HG02981 (cell line): ENCODE data around the gene OR1J4.
"Not testable (repeated sequence)": the region's sequence is repeated elsewhere in the genome, so short reads cannot be mapped to it uniquely, and the experiment has no call there.

Experiments used
- ATAC-seq: cut with Tn5 transposase; IDR thresholded peaks from one replicate; pipeline ENCODE4 v1.9.1; 2021; ENCODE audit warnings: mild to moderate bottlenecking, moderate library complexity; ENCODE audit not compliant: unreplicated experiment

The OR1J4 gene, protein sequence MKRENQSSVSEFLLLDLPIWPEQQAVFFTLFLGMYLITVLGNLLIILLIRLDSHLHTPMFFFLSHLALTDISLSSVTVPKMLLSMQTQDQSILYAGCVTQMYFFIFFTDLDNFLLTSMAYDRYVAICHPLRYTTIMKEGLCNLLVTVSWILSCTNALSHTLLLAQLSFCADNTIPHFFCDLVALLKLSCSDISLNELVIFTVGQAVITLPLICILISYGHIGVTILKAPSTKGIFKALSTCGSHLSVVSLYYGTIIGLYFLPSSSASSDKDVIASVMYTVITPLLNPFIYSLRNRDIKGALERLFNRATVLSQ

DNA sequence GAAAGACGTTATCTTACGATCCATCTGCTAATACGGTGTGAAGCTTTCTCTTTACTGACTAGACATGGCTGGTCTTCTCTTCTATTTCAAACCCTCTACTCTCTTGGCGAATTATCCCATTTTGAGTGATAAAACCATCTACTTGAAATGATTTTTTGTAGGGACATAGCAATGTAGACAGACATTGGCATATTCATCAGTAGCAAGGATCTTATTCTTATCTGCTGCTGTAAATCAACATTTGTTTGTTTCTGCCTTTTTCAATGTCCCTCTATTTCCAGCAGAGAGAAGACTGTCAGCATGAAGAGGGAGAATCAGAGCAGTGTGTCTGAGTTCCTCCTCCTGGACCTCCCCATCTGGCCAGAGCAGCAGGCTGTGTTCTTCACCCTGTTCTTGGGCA is at the start of gene OR1J4:
Gene OR1J4 (plus strand): TSS at position 301 of the 400 bp plus-strand sequence. CDS start 0 bp downstream, at position 301.
- ATAC-seq = no peak

DNA sequence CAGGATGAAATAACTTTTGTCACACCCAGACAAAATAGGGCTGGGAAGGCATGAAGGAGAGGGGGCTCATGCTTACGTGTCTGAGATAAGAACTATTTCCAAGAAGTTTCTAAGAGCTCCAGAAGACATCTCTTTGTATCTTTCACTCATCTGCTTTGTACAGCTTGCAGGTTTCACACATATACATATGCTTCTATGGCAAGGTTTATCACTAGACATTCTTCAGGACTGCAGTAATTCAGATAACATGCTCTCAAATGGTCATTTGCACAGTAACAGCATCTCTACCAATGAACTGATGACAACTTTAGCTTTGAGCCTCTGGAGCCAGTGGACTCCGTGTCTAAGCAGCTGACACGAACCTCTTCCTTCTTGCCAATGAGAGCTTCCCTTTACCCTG is 44.4 kb upstream of the OR1J4 start:
- ATAC-seq = no peak

DNA sequence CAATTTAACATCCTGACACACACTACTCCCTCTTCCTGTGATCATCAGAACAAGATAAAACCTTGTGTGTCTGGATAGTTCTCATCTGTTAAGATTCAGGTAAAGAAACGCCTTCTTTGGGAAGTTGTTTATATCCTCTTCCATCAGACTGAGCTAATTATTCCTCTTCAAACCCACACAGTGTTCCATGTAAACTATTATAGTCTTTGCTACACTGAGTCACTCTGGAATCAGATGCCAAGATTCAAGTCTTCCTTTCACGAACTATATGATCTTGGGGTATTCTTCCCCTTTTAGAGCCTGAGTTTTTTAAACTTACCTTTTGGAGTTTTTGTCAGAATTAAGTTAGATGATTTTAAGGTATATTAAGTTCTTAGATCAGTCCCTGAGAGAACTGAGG is 43.2 kb upstream of the OR1J4 start:
- ATAC-seq = no peak

DNA sequence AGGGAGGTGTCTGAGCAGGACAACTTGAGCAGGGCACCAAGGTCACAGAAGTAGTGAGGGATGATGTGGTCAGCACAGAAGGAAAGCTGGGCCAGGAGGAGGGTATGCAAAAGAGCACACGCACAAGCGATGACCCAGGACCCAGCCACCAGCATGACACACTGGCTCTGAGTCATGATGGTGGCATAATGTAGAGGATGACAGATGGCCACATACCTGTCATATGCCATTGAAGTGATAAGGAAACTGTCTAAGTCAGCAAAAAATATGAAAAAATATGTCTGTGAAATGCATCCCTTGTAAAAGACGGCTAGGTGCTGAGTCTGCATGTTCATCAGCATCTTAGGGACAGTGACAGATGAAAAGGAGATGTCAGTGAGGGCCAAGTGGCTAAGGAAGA is 41.6 kb upstream of the OR1J4 start:
- ATAC-seq = no peak

DNA sequence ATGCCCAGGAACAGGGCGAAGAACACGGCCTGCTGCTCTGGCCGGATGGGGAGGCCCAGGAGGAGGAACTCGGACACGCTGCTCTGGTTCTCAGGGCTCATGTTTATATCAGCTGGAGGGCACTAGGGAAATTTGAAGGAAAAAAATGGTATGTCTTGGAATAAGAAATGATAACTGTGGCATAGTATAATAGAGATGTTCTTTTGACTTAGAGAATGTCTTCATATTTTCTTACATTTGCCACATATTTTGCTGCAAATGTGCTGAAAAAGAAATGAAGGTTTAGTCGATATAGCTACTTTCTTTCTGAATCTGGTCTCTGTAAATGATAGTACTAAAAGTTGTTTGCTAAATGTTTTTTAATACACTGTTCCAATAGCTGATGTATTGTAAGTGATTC is 41.1 kb upstream of the OR1J4 start, which contains the start of gene OR1J1:
Gene OR1J1 (minus strand): TSS at position 101 of the 400 bp plus-strand sequence. CDS start 0 bp downstream, at position 101.
- ATAC-seq = no peak

DNA sequence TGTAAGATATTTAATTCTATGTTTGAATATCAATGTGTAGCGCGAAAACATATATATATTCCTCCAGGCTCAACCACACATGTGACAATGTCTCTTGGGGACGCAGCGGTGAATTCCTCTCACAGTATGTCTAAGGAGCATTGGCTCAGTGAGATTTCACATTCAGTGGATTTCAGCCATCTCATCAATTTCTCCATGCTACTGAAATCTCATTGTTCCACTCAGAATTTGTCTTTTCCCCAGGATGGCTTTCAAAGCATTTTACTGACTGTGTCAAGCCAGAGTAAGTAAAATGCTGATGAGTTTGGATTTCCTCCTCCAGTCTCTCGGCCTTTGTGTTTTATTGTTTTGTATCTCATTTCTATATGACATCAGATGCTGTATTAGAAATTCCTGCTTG is 39.9 kb upstream of the OR1J4 start:
- ATAC-seq = no peak

DNA sequence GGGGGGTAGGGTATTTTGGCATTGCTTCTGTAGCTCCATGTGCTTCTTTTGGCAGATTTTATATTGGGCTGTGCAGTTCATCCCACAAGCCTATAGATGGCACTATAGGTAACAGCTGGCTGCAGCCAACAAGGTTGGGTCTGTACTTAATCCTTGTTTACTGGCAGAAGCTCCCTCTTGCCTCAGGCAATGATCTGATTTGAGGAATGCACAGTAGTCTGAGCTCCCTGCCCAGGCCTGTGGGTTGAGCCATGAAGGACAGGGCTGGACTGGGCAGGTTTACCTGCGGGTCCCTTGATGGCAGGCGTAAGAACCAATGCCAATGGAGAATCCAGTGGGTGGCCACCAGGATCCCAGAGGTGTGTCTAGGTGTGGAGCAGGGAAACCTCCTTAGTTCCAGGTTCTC is 20.1 kb upstream of the OR1J4 start:
- ATAC-seq = peak; percentile 68

DNA sequence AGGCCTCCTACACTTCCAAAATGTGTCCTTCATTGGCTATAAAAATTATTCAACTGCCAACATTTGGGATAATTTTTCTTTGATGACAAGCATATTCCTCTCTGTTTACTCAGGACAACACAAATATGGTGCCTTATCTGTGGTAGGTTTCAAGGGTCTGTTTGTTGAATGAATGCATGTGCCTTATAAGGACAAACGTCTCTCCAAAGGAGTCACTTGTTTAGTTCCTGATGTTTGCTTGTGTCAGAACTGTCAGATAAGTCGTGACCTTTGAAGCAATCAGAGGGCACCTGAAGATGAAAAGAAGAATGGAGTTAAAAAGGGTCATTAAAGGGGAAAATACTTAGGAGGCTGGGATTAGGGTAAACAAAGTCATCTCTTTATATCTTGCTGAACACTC is 12.0 kb upstream of the OR1J4 start:
- no peak for ATAC-seq

DNA sequence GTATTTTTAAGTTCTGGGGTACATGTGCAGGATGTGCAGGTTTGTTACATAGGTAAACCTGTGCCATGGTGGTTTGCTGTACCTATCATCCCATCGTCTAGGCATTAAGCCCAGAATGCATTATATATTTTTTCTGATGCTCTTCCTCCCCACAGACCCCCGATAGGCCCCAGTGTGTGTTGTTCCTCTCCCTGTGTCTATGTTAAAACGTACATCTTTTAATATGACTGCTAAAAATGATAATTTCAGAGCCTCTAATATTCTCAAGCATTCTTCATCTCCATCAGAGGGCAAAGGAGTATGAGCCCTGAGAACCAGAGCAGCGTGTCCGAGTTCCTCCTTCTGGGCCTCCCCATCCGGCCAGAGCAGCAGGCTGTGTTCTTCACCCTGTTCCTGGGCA is 8.4 kb upstream of the OR1J4 start, which contains the start of gene OR1J2:
Gene OR1J2 (plus strand): TSS at position 301 of the 400 bp plus-strand sequence. CDS start 0 bp downstream, at position 301.
- ATAC-seq = no peak

DNA sequence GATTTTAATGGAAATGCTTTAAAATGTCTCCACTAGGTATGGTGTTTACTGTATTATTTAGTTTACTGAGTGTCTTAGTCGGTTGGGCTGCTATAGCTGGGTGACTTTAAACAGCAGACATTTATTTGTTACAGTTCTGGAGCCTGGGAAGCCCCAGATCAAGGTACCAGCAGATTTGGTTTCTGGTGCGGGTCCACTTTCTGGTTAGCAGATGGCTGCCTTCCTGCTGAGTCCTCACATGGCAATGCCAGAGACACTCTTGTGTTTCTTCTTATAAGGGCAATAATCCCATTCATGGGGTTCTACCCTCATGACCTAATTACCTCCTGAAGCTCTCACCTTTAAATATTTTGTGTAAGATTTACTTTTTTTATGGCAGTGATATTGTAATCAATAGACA is 715 bp upstream of the OR1J4 start:
- no peak for ATAC-seq

DNA sequence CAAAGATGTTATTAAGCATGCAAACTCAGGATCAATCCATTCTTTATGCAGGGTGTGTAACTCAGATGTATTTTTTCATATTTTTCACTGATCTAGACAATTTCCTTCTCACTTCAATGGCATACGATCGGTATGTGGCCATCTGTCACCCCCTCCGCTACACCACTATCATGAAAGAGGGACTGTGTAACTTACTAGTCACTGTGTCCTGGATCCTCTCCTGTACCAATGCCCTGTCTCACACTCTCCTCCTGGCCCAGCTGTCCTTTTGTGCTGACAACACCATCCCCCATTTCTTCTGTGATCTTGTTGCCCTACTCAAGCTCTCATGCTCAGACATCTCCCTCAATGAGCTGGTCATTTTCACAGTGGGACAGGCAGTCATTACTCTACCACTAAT is 435 bp downstream of the OR1J4 start:
- ATAC-seq = no peak

DNA sequence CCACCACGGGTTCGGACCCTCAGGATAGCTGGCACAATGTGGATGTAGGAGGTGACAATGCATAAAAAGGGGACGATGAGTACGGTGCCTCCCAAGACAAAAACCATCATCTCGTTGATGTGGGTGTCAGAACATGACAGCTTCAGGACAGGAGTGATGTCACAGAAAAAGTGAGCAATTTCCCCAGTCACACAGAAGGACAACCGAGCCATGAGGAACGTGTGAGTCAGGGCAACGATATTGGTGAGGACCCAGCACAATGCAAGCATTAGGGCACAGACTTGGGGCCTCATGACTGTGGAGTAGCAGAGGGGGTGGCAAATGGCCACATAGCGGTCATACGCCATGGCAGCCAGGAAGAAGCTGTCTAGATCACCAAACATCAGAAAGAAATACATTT is 7.7 kb downstream of the OR1J4 start:
- ATAC-seq = no peak

DNA sequence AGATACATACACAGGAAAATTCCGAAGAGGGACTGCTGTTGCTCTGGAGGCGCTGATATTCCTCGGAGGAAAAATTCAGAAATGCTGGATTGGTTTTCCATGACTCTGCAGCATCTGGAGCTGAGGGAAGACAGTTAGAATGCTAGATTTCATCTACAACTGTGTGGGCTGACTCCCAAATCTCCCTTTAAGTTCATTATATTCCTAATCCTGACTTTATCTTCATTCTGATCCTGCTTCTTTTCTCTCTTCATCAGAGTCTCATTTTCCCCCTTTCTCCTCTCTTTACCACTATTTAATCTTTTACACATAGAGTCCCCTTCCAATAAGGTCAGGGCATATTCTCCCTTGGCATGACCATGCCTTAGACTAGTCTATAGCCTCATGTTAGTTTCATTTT is 8.3 kb downstream of the OR1J4 start, which contains the start of gene OR1N1:
Gene OR1N1 (minus strand): TSS at position 101 of the 400 bp plus-strand sequence. CDS start 0 bp downstream, at position 101.
- ATAC-seq = no peak

DNA sequence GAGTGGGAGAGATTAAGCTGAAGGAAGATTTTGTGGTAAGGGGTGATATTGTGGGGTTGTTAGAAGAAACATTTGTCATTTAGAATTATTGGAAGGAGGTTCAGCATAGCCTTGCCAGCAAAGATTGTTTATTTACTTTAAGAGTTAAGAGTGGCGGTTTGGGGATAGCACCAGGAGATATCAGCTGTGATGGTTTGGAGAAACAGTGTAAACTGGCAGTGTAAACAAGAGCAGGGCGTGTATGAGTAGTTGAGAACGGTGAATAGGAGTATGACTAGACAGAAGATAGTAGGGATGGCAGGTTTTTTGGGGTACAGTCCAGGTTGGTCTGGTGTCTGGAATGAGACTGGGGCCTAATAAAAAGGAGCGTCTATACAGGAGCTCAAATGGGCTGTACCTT is 12.2 kb downstream of the OR1J4 start:
- ATAC-seq = not testable (repeated sequence)

DNA sequence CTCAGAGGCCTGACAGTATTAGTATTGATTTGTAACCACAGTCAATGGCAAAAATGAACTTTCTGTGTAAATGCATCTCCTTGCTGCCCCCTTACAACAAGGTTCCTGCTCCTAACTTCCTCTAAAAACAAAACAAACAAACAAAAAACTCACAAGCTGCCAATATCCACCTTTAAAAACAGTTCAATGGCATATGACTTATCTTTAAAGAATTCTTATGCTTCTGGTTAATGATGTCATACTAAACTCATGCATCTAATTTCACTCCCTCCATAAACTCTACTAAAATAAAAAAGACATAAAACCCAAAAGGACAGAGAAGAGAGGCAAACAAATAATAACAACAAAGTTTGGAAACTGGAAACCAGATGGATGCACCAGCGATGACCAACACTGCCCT is 17.2 kb downstream of the OR1J4 start:
- ATAC-seq = no peak

DNA sequence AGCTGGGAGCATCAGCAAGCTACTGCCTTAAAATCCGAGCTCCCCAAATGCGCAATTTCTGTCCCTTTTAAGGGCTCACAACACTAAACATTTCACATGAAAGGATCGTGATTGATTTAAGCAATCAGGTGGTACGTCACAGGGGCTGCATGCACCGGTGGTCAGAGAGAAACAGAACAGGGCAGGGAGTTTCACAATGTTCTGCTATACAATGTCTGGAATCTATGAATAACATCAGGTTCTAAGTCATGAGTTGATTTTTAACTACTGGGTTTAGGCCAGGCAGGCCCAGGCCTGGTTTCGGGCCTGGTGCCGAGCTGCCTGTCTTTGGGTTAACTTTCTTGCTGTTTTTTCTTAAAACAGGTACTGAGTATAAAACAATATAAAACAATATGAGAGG is 18.1 kb downstream of the OR1J4 start:
- not testable (repeated sequence) for ATAC-seq

DNA sequence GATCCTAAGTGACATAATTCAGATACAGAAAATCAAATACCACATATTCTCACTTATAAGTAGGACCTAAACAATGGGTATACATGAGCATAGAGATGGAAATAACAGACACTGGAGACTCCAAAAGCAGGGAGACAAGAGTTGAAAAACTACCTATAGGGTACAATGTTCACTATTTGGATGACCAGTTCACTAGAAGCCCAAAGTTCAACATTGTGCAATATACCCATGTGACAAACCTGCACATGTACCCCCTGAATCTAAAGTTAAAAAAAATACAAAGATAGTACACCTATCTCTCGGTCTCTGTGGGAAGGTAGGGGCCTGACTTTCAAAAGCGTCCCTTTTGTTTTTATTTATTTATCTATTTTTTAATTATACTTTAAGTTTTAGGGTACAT is 19.8 kb downstream of the OR1J4 start:
- no peak for ATAC-seq

DNA sequence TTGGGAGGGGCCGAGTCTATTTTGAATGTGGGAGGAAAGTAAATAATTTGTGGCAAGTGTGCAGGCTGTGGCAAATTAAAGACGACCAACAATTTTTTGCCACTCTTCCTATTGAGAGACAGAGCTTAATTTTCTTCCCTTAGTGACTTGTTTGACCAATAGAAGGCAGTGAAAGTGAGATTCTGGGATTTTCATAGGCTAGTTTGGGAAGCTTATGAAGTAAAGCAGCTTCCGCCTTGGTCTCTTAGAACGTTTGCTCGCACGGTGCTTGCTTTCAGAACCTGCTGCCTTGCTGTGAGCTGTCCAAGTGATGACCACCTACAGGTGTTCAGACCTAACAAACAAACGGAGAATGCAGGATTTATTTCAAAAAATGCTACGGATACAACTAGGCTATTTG is 27.3 kb downstream of the OR1J4 start:
- no peak for ATAC-seq

DNA sequence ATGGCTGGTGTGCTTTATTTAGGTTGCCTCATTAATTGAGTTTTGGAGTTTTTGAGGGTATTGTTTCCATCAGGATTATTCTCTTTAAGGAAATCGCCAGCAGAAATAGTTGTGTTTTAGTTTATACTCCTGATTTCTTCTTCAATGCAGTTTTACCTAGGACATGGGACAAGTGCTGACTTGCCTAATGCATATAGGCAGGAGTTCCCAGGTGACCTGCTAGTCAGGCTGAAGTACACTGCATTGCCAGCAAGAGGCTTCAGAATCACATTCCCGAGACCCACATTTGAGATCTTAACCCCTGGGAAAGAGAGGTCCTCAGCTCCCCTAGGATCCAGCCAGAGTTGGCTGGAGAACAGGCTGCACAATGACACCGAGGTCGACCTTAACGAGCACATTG is 32.4 kb downstream of the OR1J4 start:
- no peak for ATAC-seq

DNA sequence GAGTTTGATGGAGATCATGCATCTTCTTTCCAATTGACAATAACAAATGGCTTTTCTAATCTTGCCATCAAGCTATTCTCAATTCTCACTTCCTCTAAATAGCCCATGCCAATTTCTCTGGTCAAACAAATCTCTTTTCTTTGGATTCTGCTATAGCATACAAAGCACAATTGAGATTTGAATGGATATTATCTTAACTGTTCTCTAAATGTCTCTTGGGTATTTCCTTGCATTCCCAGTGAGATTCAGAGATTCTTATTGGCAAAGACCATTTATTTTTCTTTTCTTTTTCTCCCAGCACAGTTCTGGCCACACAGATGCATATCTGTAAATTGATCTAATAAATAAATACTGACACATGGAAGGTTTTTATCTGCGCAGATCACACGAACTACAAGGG is 33.9 kb downstream of the OR1J4 start, which contains the start of gene OR1N2:
Gene OR1N2 (plus strand): TSS at position 301 of the 400 bp plus-strand sequence. CDS start 100 bp downstream, outside the sequence.
- ATAC-seq = no peak

DNA sequence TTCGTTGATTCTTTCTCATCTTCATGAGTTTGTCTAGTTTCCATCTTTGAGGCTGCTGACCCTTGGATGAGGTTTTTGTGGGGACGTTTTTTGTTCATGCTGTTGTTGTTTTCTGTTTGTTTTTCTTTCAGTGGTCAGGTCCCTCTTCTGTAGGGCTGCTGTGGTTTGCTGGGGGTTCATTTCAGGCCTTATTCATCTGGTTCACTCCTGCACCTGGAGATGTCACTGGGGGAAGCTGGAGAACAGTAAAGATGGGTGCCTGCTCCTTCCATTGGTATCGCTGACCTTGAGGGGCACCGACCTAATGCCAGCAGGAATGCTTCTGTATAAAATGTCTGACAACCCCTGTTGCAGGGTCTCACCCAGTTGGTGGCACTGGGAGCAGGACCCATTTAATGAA is 42.5 kb downstream of the OR1J4 start:
- ATAC-seq = no peak

DNA sequence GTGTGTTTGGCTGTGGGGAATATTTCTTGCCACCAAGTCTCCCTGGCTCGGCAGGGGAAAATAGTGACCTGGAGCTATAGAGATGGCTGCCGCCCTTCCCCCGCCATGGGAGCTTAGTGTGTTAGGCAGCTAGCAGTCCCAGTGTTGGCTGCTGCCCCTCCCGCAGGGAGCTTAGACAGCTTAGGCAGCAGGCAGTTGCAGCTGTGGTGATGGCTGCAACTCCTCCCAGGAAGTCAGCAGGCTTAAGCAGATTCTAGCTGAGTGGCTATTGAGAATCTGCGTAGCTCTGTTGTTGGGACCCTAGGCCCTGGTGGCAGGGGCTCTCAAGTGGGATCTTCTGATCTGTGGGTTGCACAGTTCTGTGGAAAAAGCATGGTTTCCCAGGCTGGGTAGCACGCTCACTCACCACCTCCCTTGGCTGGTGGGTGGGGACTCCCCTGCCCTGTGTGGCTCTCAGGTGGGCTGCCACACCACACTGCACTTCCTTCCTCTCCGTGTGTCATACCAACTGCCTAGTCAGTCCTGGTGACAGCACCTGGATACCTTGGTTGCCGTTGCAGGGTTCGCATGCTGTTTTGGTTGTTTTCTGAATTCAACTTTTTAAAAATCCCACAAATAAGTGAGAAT is 43.3 kb downstream of the OR1J4 start:
- ATAC-seq = no peak
